H1 (cell line): ENCODE results near the gene SPRR1A.

Experiments used
- CEBPB ChIP-seq: IDR thresholded peaks from 2 replicates; pipeline ENCODE4 v1.6.1; 2012; ENCODE audit warnings: low read depth, low read length
- EZH2 ChIP-seq: fragments of 200-600 bp; sonication (generic); IDR thresholded peaks from 2 replicates; pipeline ENCODE4 v1.7.1; 2012; ENCODE audit warnings: low read depth, mild to moderate bottlenecking, moderate library complexity, low read length, inconsistent platforms; ENCODE audit not compliant: severe bottlenecking
- POLR2A ChIP-seq, 2 experiments: IDR thresholded peaks; 1 replicate in 1 of 2; 2 replicates in 1 of 2; pipeline ENCODE4 v1.6.1; 2011; ENCODE audit warnings: low read depth in 2 of 2, low read length in 2 of 2, mild to moderate bottlenecking in 2 of 2; ENCODE audit errors: control extremely low read depth in 1 of 2
- POLR2AphosphoS5 ChIP-seq: IDR thresholded peaks from 2 replicates; pipeline ENCODE4 v1.6.1; 2011; ENCODE audit warnings: low read depth, low read length
- POU5F1 ChIP-seq: IDR thresholded peaks from 2 replicates; pipeline ENCODE4 v1.6.1; 2011; ENCODE audit warnings: low read depth, mild to moderate bottlenecking, low read length, moderate library complexity
- RXRA ChIP-seq: IDR thresholded peaks from 2 replicates; pipeline ENCODE4 v1.6.1; 2011; ENCODE audit warnings: low read depth, mild to moderate bottlenecking, low read length, moderate library complexity; ENCODE audit not compliant: insufficient read depth
- SIRT6 ChIP-seq: IDR thresholded peaks from one replicate; pipeline ENCODE4 v1.7.1; 2012; ENCODE audit warnings: low read length, inconsistent platforms
- SP1 ChIP-seq: IDR thresholded peaks from 2 replicates; pipeline ENCODE4 v1.6.1; 2011; ENCODE audit warnings: low read depth, low read length
- SRF ChIP-seq: IDR thresholded peaks from 2 replicates; pipeline ENCODE4 v1.6.1; 2011; ENCODE audit warnings: mild to moderate bottlenecking, low read depth, low read length, moderate library complexity
- TF ChIP-seq, protein P1 (sequence below), 3 experiments: IDR thresholded peaks; 1 replicate in 2 of 3; 2 replicates in 1 of 3; pipeline versions ENCODE4 v1.5.1 to v1.6.1; 2011; ENCODE audit warnings: low read length in 3 of 3, mild to moderate bottlenecking in 3 of 3, inconsistent platforms in 2 of 3, low read depth in 1 of 3, moderate library complexity in 1 of 3; ENCODE audit not compliant: insufficient read depth in 1 of 3; ENCODE audit errors: control extremely low read depth in 1 of 3

DNA sequence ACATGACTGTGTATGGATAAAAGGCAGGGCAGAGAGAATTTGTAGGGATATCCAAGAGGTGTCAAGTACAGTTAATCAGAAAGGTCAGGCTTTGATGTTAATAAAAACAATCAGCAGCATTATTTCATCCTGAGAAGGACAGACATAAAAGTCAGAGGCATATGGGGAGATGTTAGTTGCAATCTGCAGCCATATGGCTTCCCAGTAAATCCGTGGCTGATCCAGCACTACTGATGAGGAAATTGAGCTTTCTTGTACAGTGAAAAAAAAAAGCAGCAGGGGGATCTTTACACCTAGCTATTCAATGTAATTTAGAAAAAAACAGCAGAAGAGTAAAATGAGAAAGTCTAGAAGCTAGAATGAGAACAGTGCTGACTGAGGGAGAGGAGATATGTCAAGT is 44.9 kb downstream of the SPRR1A start:
- no peak for TF ChIP-seq SIRT6
- no peak for TF ChIP-seq SRF
- no peak for TF ChIP-seq EZH2
- no peak for TF ChIP-seq POLR2AphosphoS5
- no peak for TF ChIP-seq SP1
- TF ChIP-seq POU5F1: no peak
- TF ChIP-seq, protein P1, sequence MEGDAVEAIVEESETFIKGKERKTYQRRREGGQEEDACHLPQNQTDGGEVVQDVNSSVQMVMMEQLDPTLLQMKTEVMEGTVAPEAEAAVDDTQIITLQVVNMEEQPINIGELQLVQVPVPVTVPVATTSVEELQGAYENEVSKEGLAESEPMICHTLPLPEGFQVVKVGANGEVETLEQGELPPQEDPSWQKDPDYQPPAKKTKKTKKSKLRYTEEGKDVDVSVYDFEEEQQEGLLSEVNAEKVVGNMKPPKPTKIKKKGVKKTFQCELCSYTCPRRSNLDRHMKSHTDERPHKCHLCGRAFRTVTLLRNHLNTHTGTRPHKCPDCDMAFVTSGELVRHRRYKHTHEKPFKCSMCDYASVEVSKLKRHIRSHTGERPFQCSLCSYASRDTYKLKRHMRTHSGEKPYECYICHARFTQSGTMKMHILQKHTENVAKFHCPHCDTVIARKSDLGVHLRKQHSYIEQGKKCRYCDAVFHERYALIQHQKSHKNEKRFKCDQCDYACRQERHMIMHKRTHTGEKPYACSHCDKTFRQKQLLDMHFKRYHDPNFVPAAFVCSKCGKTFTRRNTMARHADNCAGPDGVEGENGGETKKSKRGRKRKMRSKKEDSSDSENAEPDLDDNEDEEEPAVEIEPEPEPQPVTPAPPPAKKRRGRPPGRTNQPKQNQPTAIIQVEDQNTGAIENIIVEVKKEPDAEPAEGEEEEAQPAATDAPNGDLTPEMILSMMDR (IDR thresholded peaks at IDR 0.05; ENCODE audit: control extremely low read depth in 1 of 3, insufficient read depth in 1 of 3, low read depth in 1 of 3, low read length in 3 of 3): no peak
- TF ChIP-seq CEBPB: no peak
- TF ChIP-seq RXRA: no peak
- no peak for TF ChIP-seq POLR2A (IDR thresholded peaks at IDR 0.05; ENCODE audit: control extremely low read depth in 1 of 2, low read depth in 2 of 2, low read length in 2 of 2)
